Suprapubic skin (tissue), 4 donors: ENCODE results near the gene EPHA8.

Source experiments
- EP300 ChIP-seq: sonication (generic); formaldehyde crosslinking; IDR thresholded peaks from one replicate; pipeline ENCODE4 v1.6.1; 2017; ENCODE audit warnings: antibody characterized with exemption
- POLR2A ChIP-seq, 2 donors: fragments of 450-650 bp; IDR thresholded peaks; one replicate each; pipeline ENCODE4 v1.6.1; 2017; ENCODE audit warnings: antibody characterized with exemption in 2 of 2, mild to moderate bottlenecking in 2 of 2, moderate library complexity in 2 of 2
- POLR2AphosphoS5 ChIP-seq, 3 donors: sonication (generic); formaldehyde crosslinking; IDR thresholded peaks; one replicate each; pipeline ENCODE4 v1.6.1; 2017; ENCODE audit warnings: antibody characterized with exemption in 3 of 3
- TF ChIP-seq, protein P1 (sequence below), 2 donors: fragments of 200-600 bp in 1 of 2; fragments of 450-650 bp in 1 of 2; sonication (generic) in 1 of 2; IDR thresholded peaks; one replicate each; pipeline ENCODE4 v1.5.1; 2016 to 2019; ENCODE audit warnings: antibody characterized with exemption in 2 of 2, mild to moderate bottlenecking in 1 of 2, moderate library complexity in 1 of 2

DNA sequence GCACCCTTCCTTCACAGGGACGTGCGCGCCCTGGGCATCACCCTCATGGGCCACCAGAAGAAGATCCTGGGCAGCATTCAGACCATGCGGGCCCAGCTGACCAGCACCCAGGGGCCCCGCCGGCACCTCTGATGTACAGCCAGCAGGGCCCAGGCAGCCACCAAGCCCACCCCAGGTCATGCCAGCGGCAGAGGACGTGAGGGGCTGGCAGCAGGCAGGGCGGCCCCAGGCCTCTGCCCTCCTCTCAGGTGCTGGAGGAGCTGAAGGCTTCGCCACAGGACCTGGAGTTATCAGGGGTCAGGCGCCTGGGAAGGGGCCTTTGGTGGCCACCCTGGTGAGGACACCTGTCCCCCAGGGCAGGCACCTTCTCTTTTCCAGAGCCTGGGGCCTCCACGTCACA is 38.3 kb downstream of the EPHA8 start:
- TF ChIP-seq, protein P1, sequence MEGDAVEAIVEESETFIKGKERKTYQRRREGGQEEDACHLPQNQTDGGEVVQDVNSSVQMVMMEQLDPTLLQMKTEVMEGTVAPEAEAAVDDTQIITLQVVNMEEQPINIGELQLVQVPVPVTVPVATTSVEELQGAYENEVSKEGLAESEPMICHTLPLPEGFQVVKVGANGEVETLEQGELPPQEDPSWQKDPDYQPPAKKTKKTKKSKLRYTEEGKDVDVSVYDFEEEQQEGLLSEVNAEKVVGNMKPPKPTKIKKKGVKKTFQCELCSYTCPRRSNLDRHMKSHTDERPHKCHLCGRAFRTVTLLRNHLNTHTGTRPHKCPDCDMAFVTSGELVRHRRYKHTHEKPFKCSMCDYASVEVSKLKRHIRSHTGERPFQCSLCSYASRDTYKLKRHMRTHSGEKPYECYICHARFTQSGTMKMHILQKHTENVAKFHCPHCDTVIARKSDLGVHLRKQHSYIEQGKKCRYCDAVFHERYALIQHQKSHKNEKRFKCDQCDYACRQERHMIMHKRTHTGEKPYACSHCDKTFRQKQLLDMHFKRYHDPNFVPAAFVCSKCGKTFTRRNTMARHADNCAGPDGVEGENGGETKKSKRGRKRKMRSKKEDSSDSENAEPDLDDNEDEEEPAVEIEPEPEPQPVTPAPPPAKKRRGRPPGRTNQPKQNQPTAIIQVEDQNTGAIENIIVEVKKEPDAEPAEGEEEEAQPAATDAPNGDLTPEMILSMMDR (IDR thresholded peaks at IDR 0.05): no peak
- TF ChIP-seq POLR2AphosphoS5 (IDR thresholded peaks at IDR 0.05): no peak
- TF ChIP-seq POLR2A (IDR thresholded peaks at IDR 0.05): no peak
- TF ChIP-seq EP300: no peak
